Effector memory CD8-positive, alpha-beta T cell (primary cell): ENCODE results near the gene ZNF584.
"Not testable (repeated sequence)": the region's sequence is repeated elsewhere in the genome, so short reads cannot be mapped to it uniquely, and the experiment has no call there.

ENCODE experiments used
- ATAC-seq: fragments of 150-1000 bp; cut with Tn5 transposase; replicated peaks from 2 replicates; pipeline ENCODE4 v1.10.0; 2021; ENCODE audit warnings: mild to moderate bottlenecking, moderate library complexity
- DNase-seq, 3 experiments: peaks; one replicate each; pipeline ENCODE4 v3.0.0; 2021
- H3K27ac Mint-ChIP-seq, 2 donors: one replicate each; pipeline ENCODE4 v1.8.0; 2022; ENCODE audit warnings: mild to moderate bottlenecking in 2 of 2, mixed read lengths in 2 of 2, moderate library complexity in 2 of 2
- H3K27me3 Mint-ChIP-seq, 2 donors: one replicate each; pipeline ENCODE4 v1.8.0; 2022; ENCODE audit warnings: mixed read lengths in 2 of 2
- H3K36me3 Mint-ChIP-seq: one replicate; pipeline ENCODE4 v1.8.0; 2022; ENCODE audit warnings: mild to moderate bottlenecking, moderate library complexity, mixed read lengths; ENCODE audit not compliant: insufficient read depth
- H3K4me1 Mint-ChIP-seq, 2 donors: one replicate each; pipeline ENCODE4 v1.8.0; 2022; ENCODE audit warnings: low read depth in 2 of 2, mixed read lengths in 2 of 2
- H3K4me3 Mint-ChIP-seq, 2 donors: one replicate each; pipeline ENCODE4 v1.8.0; 2022; ENCODE audit warnings: mild to moderate bottlenecking in 2 of 2, mixed read lengths in 2 of 2, moderate library complexity in 2 of 2
- H3K9me3 Mint-ChIP-seq, 2 donors: one replicate each; pipeline ENCODE4 v1.8.0; 2022; ENCODE audit warnings: mixed read lengths in 2 of 2

The ZNF584 gene

GRCh38 chr19:58403920-58404478 is 4.5 kb upstream of the ZNF584 start:
- H3K4me1 Mint-ChIP-seq = peaks cover 27 to 30% of the 10 kb centered on the region in 2 donors
- not testable (repeated sequence) for H3K4me3 Mint-ChIP-seq, H3K9me3 Mint-ChIP-seq, DNase-seq, H3K27me3 Mint-ChIP-seq, H3K27ac Mint-ChIP-seq, ATAC-seq
- H3K36me3 Mint-ChIP-seq = peaks cover 20% of the 10 kb centered on the region

GRCh38 chr19:58406818-58407657 is 1.4 kb upstream of the ZNF584 start:
- Mint-ChIP-seq H3K4me1 (peaks cover 27 to 33% of the 10 kb centered on the region in 2 donors), H3K4me3 (peak overlapping the region; percentile 93 to 98), H3K27ac (peak overlapping the region in 1 of 2 donors; percentile 93), H3K27me3 (no peaks in the 10 kb centered on the region), H3K9me3 (no peaks in the 10 kb centered on the region), H3K36me3 (peaks cover 10% of the 10 kb centered on the region)
- ATAC-seq = no peak
- DNase-seq = no peak

- Mint-ChIP-seq H3K4me3 (peak overlapping the region; percentile 93 to 98), H3K4me1 (peaks cover 27 to 33% of the 10 kb centered on the region in 2 donors), H3K27ac (peak overlapping the region; percentile 93 to 97), H3K27me3 (no peaks in the 10 kb centered on the region), H3K9me3 (no peaks in the 10 kb centered on the region), H3K36me3 (peaks cover 7% of the 10 kb centered on the region)
- DNase-seq = no peak
- no peak for ATAC-seq
Observed at GRCh38 chr19:58407658-58408151, 744 bp upstream of the ZNF584 start.

- Mint-ChIP-seq H3K27me3 (no peaks in the 10 kb centered on the region), H3K36me3 (peaks cover 8% of the 10 kb centered on the region), H3K27ac (peak overlapping the region; percentile 93 to 97), H3K4me3 (peak overlapping the region; percentile 93 to 98), H3K9me3 (no peaks in the 10 kb centered on the region), H3K4me1 (peaks cover 27 to 33% of the 10 kb centered on the region in 2 donors)
- no peak for DNase-seq
- ATAC-seq = no peak
Observed at GRCh38 chr19:58409010-58409790, 751 bp downstream of the ZNF584 start.

GRCh38 chr19:58416604-58417003 is 8.2 kb downstream of the ZNF584 start:
- H3K27me3 Mint-ChIP-seq = no peaks in the 10 kb centered on the region
- ATAC-seq (no peak), DNase-seq (no peak)
- peaks cover 29% of the 10 kb centered on the region for H3K36me3 Mint-ChIP-seq
- H3K4me3 Mint-ChIP-seq = no peak overlapping the region
- no peaks in the 10 kb centered on the region for H3K9me3 Mint-ChIP-seq
- H3K4me1 Mint-ChIP-seq = peaks cover 0 to 5% of the 10 kb centered on the region in 2 donors
- peak overlapping the region in 1 of 2 donors; percentile 41 for H3K27ac Mint-ChIP-seq

GRCh38 chr19:58417071-58417470 is 8.6 kb downstream of the ZNF584 start:
- H3K36me3 Mint-ChIP-seq = peaks cover 29% of the 10 kb centered on the region
- H3K27me3 Mint-ChIP-seq = no peaks in the 10 kb centered on the region
- no peak for ATAC-seq
- no peak overlapping the region for H3K4me3 Mint-ChIP-seq
- H3K27ac Mint-ChIP-seq = peak overlapping the region in 1 of 2 donors; percentile 41
- peaks cover 0 to 5% of the 10 kb centered on the region in 2 donors for H3K4me1 Mint-ChIP-seq
- DNase-seq = no peak
- H3K9me3 Mint-ChIP-seq = no peaks in the 10 kb centered on the region

GRCh38 chr19:58428617-58429016 is 20.2 kb downstream of the ZNF584 start:
- H3K9me3 Mint-ChIP-seq = no peaks in the 10 kb centered on the region
- ATAC-seq (no peak), DNase-seq (no peak)
- no peak overlapping the region for H3K4me3 Mint-ChIP-seq
- peaks cover 3% of the 10 kb centered on the region for H3K36me3 Mint-ChIP-seq
- no peaks in the 10 kb centered on the region for H3K4me1 Mint-ChIP-seq
- H3K27me3 Mint-ChIP-seq = no peaks in the 10 kb centered on the region
- H3K27ac Mint-ChIP-seq = no peak overlapping the region

GRCh38 chr19:58429745-58430144 is 21.3 kb downstream of the ZNF584 start:
- Mint-ChIP-seq H3K9me3 (no peaks in the 10 kb centered on the region), H3K36me3 (peaks cover 9% of the 10 kb centered on the region), H3K27ac (no peak overlapping the region), H3K4me3 (no peak overlapping the region), H3K4me1 (no peaks in the 10 kb centered on the region), H3K27me3 (no peaks in the 10 kb centered on the region)
- ATAC-seq = no peak
- no peak for DNase-seq

- no peak for DNase-seq
- Mint-ChIP-seq H3K4me3 (no peak overlapping the region), H3K27me3 (no peaks in the 10 kb centered on the region), H3K9me3 (peaks cover 10 to 21% of the 10 kb centered on the region in 2 donors), H3K4me1 (peaks cover 2 to 6% of the 10 kb centered on the region in 2 donors), H3K27ac (no peak overlapping the region), H3K36me3 (peaks cover 33% of the 10 kb centered on the region)
- no peak for ATAC-seq
Observed at GRCh38 chr19:58434217-58434616, 25.8 kb downstream of the ZNF584 start.

GRCh38 chr19:58439576-58440554 is 31.4 kb downstream of the ZNF584 start, which contains the start of gene ZNF132:
ZNF132 (minus strand) TSS chr19:58440153; CDS start chr19:58439821, 332 bp downstream.
- H3K27ac Mint-ChIP-seq = peak within 1 kb of the TSS; percentile 92 to 95
- DNase-seq = peak; percentile 90 to 91 (median 91)
- ATAC-seq = peak; percentile 97
- H3K4me1 Mint-ChIP-seq = peaks cover 13 to 19% of the 10 kb centered on the region in 2 donors
- peaks cover 42% of the 10 kb centered on the region for H3K36me3 Mint-ChIP-seq
- H3K27me3 Mint-ChIP-seq = peaks cover 0 to 13% of the 10 kb centered on the region in 2 donors
- H3K9me3 Mint-ChIP-seq = peaks cover 16 to 43% of the 10 kb centered on the region in 2 donors
- peak within 1 kb of the TSS; percentile 88 to 93 for H3K4me3 Mint-ChIP-seq

- Mint-ChIP-seq H3K27ac (peak overlapping the region; percentile 92 to 95), H3K9me3 (peaks cover 16 to 43% of the 10 kb centered on the region in 2 donors)
Observed at GRCh38 chr19:58440556-58440955, 32.1 kb downstream of the ZNF584 start.

GRCh38 chr19:58442986-58443385 is 34.5 kb downstream of the ZNF584 start:
- not testable (repeated sequence) for ATAC-seq, H3K4me3 Mint-ChIP-seq, DNase-seq, H3K27ac Mint-ChIP-seq
- Mint-ChIP-seq H3K9me3 (peaks cover 11 to 31% of the 10 kb centered on the region in 2 donors), H3K36me3 (peaks cover 16% of the 10 kb centered on the region), H3K27me3 (peaks cover 15 to 36% of the 10 kb centered on the region in 2 donors), H3K4me1 (peaks cover 13 to 18% of the 10 kb centered on the region in 2 donors)

More at GRCh38 chr19:58440556-58440955, 32.1 kb downstream of the ZNF584 start:
- H3K4me3 Mint-ChIP-seq = peak overlapping the region; percentile 88 to 93
- peaks cover 0 to 15% of the 10 kb centered on the region in 2 donors for H3K27me3 Mint-ChIP-seq
- DNase-seq = no peak
- ATAC-seq = no peak
- H3K4me1 Mint-ChIP-seq = peaks cover 13 to 19% of the 10 kb centered on the region in 2 donors
- peaks cover 37% of the 10 kb centered on the region for H3K36me3 Mint-ChIP-seq
